Prostate gland (tissue), 2 donors: Measurements from ENCODE around the gene SIM1. TPM values are rescaled to one million over a fixed set of nuclear protein-coding genes. Genes with fewer than 3 reads are reported as not detected.

Experiments used
- DNase-seq: peaks from one replicate; pipeline ENCODE4 v3.0.0-alpha.2; 2019; ENCODE audit warnings: low spot score
- H3K27ac ChIP-seq, 2 donors: fragments of 200-600 bp; sonication (generic); 2 replicates each; pipeline ENCODE4 v1.5.1; 2017 to 2019
- H3K27me3 ChIP-seq: fragments of 200-600 bp; sonication (generic); replicated peaks from 2 replicates; pipeline ENCODE4 v1.5.1; 2019; ENCODE audit not compliant: insufficient read depth
- H3K36me3 ChIP-seq, 2 donors: fragments of 200-600 bp; sonication (generic); 1 replicate in 1 of 2; 2 replicates in 1 of 2; pipeline versions ENCODE4 v1.5.1 to v1.8.1; 2017 to 2019
- H3K4me1 ChIP-seq: fragments of 200-600 bp; sonication (generic); replicated peaks from 2 replicates; pipeline ENCODE4 v1.5.1; 2019
- H3K4me3 ChIP-seq, 2 donors: fragments of 200-600 bp; sonication (generic); 2 replicates each; pipeline ENCODE4 v1.5.1; 2017 to 2019
- H3K9me3 ChIP-seq: fragments of 200-600 bp; sonication (generic); 2 replicates; pipeline ENCODE4 v1.5.1; 2017
- CTCF ChIP-seq, 4 experiments: fragments of 200-600 bp in 2 of 4; fragments of 450-650 bp in 2 of 4; sonication (generic) in 2 of 4; IDR thresholded peaks; 1 replicate in 3 of 4; 2 replicates in 1 of 4; pipeline ENCODE4 v1.5.1; 2016 to 2019; ENCODE audit warnings: antibody characterized with exemption in 4 of 4, mild to moderate bottlenecking in 2 of 4, moderate library complexity in 2 of 4
- POLR2A ChIP-seq: fragments of 450-650 bp; IDR thresholded peaks from one replicate; pipeline ENCODE4 v1.6.1; 2016; ENCODE audit warnings: antibody characterized with exemption, mild to moderate bottlenecking
- POLR2AphosphoS5 ChIP-seq: sonication (generic); formaldehyde crosslinking; IDR thresholded peaks from one replicate; pipeline ENCODE4 v1.6.1; 2017; ENCODE audit warnings: antibody characterized with exemption
- WGBS: methylation state at CpG from one replicate; pipeline ENCODE4 v1.1.5; 2018; 5-methylcytosine and 5-hydroxymethylcytosine counted together
- intact Hi-C: fragments of 100-400 bp; cut with DNase I; formaldehyde crosslinking; loops from one replicate; pipeline ENCODE4 v1.14.2; 2022
- total RNA-seq, 2 donors: library from RNA; depleted of rRNA; stranded (reverse); fragments of >200 nt; gene quantifications; one replicate each; pipeline ENCODE4 v1.1.0, GENCODE V29; 2016

SIM1 gene
- total RNA-seq, 2 donors from 2014 or later, result 0.85 TPM; not detected in 1

- Histone ChIP-seq H3K4me1 (no peaks in the 10 kb centered on the region), H3K36me3 (no peaks in the 10 kb centered on the region), H3K27ac (no peak overlapping the region), H3K9me3 (no peaks in the 10 kb centered on the region), H3K27me3 (peaks cover 58% of the 10 kb centered on the region), H3K4me3 (no peak overlapping the region)
- WGBS, result 16% methylated on average over 34 of the region's 34 CpGs
- intact Hi-C loops, result no loop called here
- TF ChIP-seq CTCF (IDR thresholded peaks at IDR 0.05) (no peak), POLR2AphosphoS5 (no peak), POLR2A (no peak)
- no peak for DNase-seq
Observed at GRCh38 chr6:100457311-100457990, 7.3 kb downstream of the SIM1 start.

GRCh38 chr6:100456908-100457235, 7.8 kb downstream of the SIM1 start:
- TF ChIP-seq CTCF (IDR thresholded peaks at IDR 0.05) (no peak), POLR2AphosphoS5 (no peak), POLR2A (no peak)
- H3K36me3 ChIP-seq, result no peaks in the 10 kb centered on the region
- no peak for DNase-seq
- H3K9me3 ChIP-seq, result no peaks in the 10 kb centered on the region
- H3K4me1 ChIP-seq, result no peaks in the 10 kb centered on the region
- peaks cover 59% of the 10 kb centered on the region for H3K27me3 ChIP-seq
- 22% methylated on average over 8 of the region's 8 CpGs for WGBS
- H3K4me3 ChIP-seq, result no peak overlapping the region
- no peak overlapping the region for H3K27ac ChIP-seq
- intact Hi-C loops, result no loop called here

- Histone ChIP-seq H3K4me3 (no peak overlapping the region), H3K27me3 (peaks cover 57% of the 10 kb centered on the region), H3K9me3 (no peaks in the 10 kb centered on the region), H3K36me3 (no peaks in the 10 kb centered on the region), H3K4me1 (no peaks in the 10 kb centered on the region), H3K27ac (no peak overlapping the region)
- intact Hi-C loops, result no loop called here
- TF ChIP-seq POLR2AphosphoS5 (no peak), CTCF (IDR thresholded peaks at IDR 0.05) (no peak), POLR2A (no peak)
- DNase-seq, result no peak
- WGBS, result 11% methylated on average over 24 of the region's 24 CpGs
Observed at GRCh38 chr6:100456141-100456907, 8.4 kb downstream of the SIM1 start.

GRCh38 chr6:100455230-100456124, 9.2 kb downstream of the SIM1 start:
- Histone ChIP-seq H3K36me3 (no peaks in the 10 kb centered on the region), H3K4me1 (no peaks in the 10 kb centered on the region), H3K4me3 (no peak overlapping the region), H3K9me3 (no peaks in the 10 kb centered on the region), H3K27ac (no peak overlapping the region), H3K27me3 (peaks cover 51% of the 10 kb centered on the region)
- intact Hi-C loops, result no loop called here
- no peak for TF ChIP-seq POLR2A
- TF ChIP-seq CTCF (IDR thresholded peaks at IDR 0.05), result no peak
- TF ChIP-seq POLR2AphosphoS5, result no peak
- no peak for DNase-seq
- 5% methylated on average over 54 of the region's 54 CpGs for WGBS
